Mononuclear cell (primary cell): ENCODE results near the gene ST3GAL4. TPM values are rescaled to one million over a fixed set of nuclear protein-coding genes. Genes with fewer than 3 reads are reported as not detected.

Experiments used
- H3K27me3 ChIP-seq: 2 replicates; pipeline ENCODE4 v1.6.0; 2011; ENCODE audit warnings: low read length, control low read depth; ENCODE audit not compliant: insufficient read depth
- H3K4me1 ChIP-seq: 2 replicates; pipeline ENCODE4 v1.5.1; 2011; ENCODE audit warnings: mild to moderate bottlenecking, low read length, control low read depth; ENCODE audit not compliant: insufficient read depth
- H3K4me3 ChIP-seq: 2 replicates; pipeline ENCODE4 v1.5.1; 2011; ENCODE audit warnings: mild to moderate bottlenecking, low read length, moderate library complexity
- H3K9me3 ChIP-seq: 2 replicates; pipeline ENCODE4 v1.5.1; 2011; ENCODE audit warnings: low read depth, mild to moderate bottlenecking, control low read depth, low read length
- total RNA-seq: library from RNA; depleted of rRNA; stranded (reverse); fragments of >200 nt; gene quantifications from one replicate; pipeline ENCODE4 v1.2.3, GENCODE V29; 2012

ST3GAL4 gene
- total RNA-seq, 1 donor: 8.2 TPM

GRCh38 chr11:126322996-126323395 is 32.5 kb upstream of the ST3GAL4 start:
- no peak overlapping the region for H3K4me3 ChIP-seq
- H3K4me1 ChIP-seq: peaks cover 25% of the 10 kb centered on the region
- H3K9me3 ChIP-seq: no peaks in the 10 kb centered on the region
- no peaks in the 10 kb centered on the region for H3K27me3 ChIP-seq

GRCh38 chr11:126327281-126328000 is 28.0 kb upstream of the ST3GAL4 start:
- Histone ChIP-seq H3K4me1 (peaks cover 19% of the 10 kb centered on the region), H3K9me3 (no peaks in the 10 kb centered on the region), H3K27me3 (no peaks in the 10 kb centered on the region), H3K4me3 (no peak overlapping the region)

- H3K4me3 ChIP-seq: no peak overlapping the region
- H3K9me3 ChIP-seq: no peaks in the 10 kb centered on the region
- no peaks in the 10 kb centered on the region for H3K27me3 ChIP-seq
- peaks cover 19% of the 10 kb centered on the region for H3K4me1 ChIP-seq
Measured at GRCh38 chr11:126328001-126328390, 27.5 kb upstream of the ST3GAL4 start.

- no peaks in the 10 kb centered on the region for H3K27me3 ChIP-seq
- H3K9me3 ChIP-seq: no peaks in the 10 kb centered on the region
- no peak overlapping the region for H3K4me3 ChIP-seq
- H3K4me1 ChIP-seq: peaks cover 19% of the 10 kb centered on the region
Measured at GRCh38 chr11:126328444-126328843, 27.0 kb upstream of the ST3GAL4 start.

- Histone ChIP-seq H3K4me1 (peaks cover 19% of the 10 kb centered on the region), H3K9me3 (no peaks in the 10 kb centered on the region), H3K27me3 (no peaks in the 10 kb centered on the region), H3K4me3 (no peak overlapping the region)
Measured at GRCh38 chr11:126328938-126329643, 26.4 kb upstream of the ST3GAL4 start.

GRCh38 chr11:126329644-126330211 is 25.8 kb upstream of the ST3GAL4 start:
- no peaks in the 10 kb centered on the region for H3K9me3 ChIP-seq
- no peaks in the 10 kb centered on the region for H3K27me3 ChIP-seq
- H3K4me3 ChIP-seq: no peak overlapping the region
- H3K4me1 ChIP-seq: peaks cover 20% of the 10 kb centered on the region

GRCh38 chr11:126331286-126331685 is 24.2 kb upstream of the ST3GAL4 start:
- H3K9me3 ChIP-seq: no peaks in the 10 kb centered on the region

GRCh38 chr11:126332221-126332711 is 23.2 kb upstream of the ST3GAL4 start:
- Histone ChIP-seq H3K4me3 (no peak overlapping the region), H3K9me3 (no peaks in the 10 kb centered on the region), H3K4me1 (peaks cover 46% of the 10 kb centered on the region)

More at GRCh38 chr11:126331286-126331685, 24.2 kb upstream of the ST3GAL4 start:
- H3K4me1 ChIP-seq: peaks cover 36% of the 10 kb centered on the region
- H3K4me3 ChIP-seq: no peak overlapping the region
- H3K27me3 ChIP-seq: no peaks in the 10 kb centered on the region

GRCh38 chr11:126333142-126333541 is 22.3 kb upstream of the ST3GAL4 start:
- no peak overlapping the region for H3K4me3 ChIP-seq
- peaks cover 46% of the 10 kb centered on the region for H3K4me1 ChIP-seq
- no peaks in the 10 kb centered on the region for H3K9me3 ChIP-seq
- H3K27me3 ChIP-seq: no peaks in the 10 kb centered on the region

More at GRCh38 chr11:126332221-126332711, 23.2 kb upstream of the ST3GAL4 start:
- no peaks in the 10 kb centered on the region for H3K27me3 ChIP-seq

GRCh38 chr11:126334659-126335462 is 20.6 kb upstream of the ST3GAL4 start:
- H3K4me1 ChIP-seq: peaks cover 40% of the 10 kb centered on the region
- H3K4me3 ChIP-seq: no peak overlapping the region
- no peaks in the 10 kb centered on the region for H3K9me3 ChIP-seq
- no peaks in the 10 kb centered on the region for H3K27me3 ChIP-seq

GRCh38 chr11:126335463-126335760 is 20.1 kb upstream of the ST3GAL4 start:
- H3K4me3 ChIP-seq: no peak overlapping the region
- H3K4me1 ChIP-seq: peaks cover 40% of the 10 kb centered on the region
- no peaks in the 10 kb centered on the region for H3K27me3 ChIP-seq
- no peaks in the 10 kb centered on the region for H3K9me3 ChIP-seq

GRCh38 chr11:126336138-126336541 is 19.3 kb upstream of the ST3GAL4 start:
- Histone ChIP-seq H3K4me3 (no peak overlapping the region), H3K27me3 (no peaks in the 10 kb centered on the region), H3K9me3 (no peaks in the 10 kb centered on the region), H3K4me1 (peaks cover 37% of the 10 kb centered on the region)

- H3K9me3 ChIP-seq: no peaks in the 10 kb centered on the region
- H3K27me3 ChIP-seq: no peaks in the 10 kb centered on the region
- peaks cover 34% of the 10 kb centered on the region for H3K4me1 ChIP-seq
- H3K4me3 ChIP-seq: no peak overlapping the region
Measured at GRCh38 chr11:126336671-126337101, 18.8 kb upstream of the ST3GAL4 start.

- Histone ChIP-seq H3K9me3 (no peaks in the 10 kb centered on the region), H3K27me3 (no peaks in the 10 kb centered on the region), H3K4me1 (peaks cover 34% of the 10 kb centered on the region), H3K4me3 (no peak overlapping the region)
Measured at GRCh38 chr11:126337126-126337473, 18.4 kb upstream of the ST3GAL4 start.
